HG03066 (cell line): ENCODE results near the gene TAB2.
A peak's percentile ranks its signal among the peaks of the same experiment; 100 is the strongest.

ENCODE experiments used
- ATAC-seq: cut with Tn5 transposase; IDR thresholded peaks from one replicate; pipeline ENCODE4 v1.9.1; 2021; ENCODE audit warnings: low read depth; ENCODE audit not compliant: unreplicated experiment

The TAB2 gene

DNA sequence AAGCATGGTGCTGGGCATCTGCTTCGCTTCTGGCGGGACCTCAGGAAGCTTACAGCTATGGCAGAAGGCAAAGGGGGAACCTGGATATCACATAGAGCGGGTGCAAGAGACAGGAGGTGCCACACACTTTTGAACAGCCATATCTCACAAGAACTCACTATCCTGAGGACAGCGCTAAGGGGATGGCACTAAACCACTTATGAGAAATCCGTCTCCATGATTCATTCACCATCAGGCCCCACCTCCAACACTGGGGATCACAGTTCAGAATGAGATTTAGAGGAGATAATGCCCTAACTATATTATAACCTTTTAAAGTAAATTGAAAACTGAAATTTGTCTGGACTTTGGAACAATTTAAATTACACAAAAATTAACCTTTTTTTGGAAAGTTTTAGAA lies 44.8 kb downstream of the TAB2 start:
- ATAC-seq, result no peak

DNA sequence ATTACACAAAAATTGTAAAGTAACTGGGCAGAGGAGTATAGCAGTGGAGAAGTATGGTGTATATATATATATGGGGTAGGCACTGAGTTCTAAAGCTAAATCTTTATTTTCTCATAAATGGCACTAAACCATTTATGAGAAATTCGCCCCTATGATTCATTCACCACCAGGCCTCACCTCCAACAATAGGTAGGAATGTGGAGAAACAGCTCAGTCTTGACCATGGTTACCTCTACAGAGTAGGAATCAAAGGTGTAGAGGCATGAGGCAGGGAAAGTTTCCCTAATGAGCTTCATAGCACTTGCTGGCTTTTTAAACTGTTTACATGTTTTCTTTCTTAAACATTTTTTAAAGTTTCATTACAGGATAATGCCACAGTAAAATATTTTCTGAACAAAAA lies 45.6 kb downstream of the TAB2 start:
- ATAC-seq, result no peak

DNA sequence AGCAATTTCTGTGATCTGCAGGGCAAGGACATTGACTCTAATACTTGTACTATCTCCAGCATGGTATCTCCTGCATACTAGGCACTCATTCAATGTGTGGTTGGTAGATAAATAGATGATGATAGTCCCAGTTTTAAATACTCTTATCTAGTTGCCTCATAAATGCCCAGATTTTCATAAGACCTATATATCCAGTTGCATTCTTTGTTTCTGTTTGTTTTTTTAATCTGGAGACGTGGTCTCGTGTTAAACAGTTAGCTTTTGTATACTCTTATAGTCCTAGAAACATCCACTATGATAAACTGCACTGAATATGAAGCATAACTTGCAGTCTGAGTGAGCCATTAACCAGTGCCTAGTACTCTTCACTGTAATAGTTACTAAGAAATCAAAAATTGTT lies 47.0 kb downstream of the TAB2 start:
- no peak for ATAC-seq

DNA sequence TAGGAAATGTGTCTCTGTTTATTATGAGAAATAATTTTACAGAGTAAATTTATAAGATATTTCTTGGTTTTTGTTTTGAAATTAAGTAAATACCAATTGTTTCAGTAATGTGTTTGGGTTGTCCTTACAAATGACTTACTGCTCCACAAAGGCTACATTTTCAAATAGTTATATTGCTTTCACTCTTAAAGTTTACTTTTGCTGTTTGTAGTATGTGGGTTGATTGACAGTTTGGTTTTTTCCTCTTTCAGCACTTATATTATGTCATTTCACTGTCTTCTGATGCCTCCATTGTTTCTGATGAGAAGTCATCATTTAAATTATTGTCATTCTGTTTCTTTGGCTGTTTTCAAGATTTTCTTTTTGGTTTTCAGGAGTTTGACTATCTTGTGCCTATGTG lies 47.7 kb downstream of the TAB2 start:
- ATAC-seq, result no peak

DNA sequence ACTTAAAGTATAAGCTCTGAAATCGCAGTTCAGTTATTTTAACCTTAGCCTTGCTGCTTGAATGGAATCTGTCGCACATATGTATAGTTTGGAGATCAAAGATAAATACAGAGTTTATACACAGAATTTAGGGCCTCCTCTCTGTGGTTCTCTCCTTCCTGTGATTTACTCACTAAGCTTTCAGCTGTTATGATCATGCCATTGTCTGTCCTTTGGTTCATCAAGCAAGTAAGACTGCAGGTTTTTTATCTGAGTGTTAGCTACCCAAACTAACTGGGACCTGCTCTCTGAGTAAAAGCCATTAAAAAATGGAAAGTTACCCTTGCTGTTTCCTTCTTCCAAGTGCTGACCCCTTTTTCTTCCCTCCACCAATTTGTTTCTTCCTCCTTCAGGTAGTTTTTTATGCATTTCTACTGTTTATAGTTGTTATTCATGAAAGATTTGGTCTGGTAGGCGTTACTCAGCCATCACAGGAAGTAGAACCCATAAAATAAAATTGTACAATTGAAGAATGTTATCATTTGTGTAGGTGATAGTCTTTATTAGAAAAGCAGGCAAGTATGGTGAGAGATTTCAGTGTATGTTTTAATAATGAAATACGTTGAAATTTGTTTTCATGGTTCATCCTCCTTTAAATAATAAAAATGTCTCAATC lies 48.9 kb downstream of the TAB2 start:
- no peak for ATAC-seq

DNA sequence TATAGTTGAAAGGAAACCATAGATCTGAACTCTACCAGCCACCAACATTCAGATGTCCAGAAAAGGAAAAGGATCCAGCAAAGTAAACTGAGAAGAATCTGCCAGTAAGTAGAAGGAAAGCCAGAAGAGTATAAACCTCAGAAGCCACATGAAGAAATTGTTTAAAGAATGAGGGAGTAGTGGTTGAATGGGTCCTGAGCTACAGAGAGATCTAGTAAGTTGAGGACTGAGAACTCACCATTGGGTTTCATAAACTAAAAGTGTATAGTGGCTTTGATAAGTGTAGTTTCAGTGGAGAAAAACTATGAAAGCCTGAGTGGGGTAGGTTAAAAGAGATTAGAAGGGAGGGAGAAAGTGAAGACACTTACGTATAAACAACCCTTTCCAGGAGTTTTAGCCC lies 50.6 kb downstream of the TAB2 start:
- ATAC-seq, result peak; percentile 55

DNA sequence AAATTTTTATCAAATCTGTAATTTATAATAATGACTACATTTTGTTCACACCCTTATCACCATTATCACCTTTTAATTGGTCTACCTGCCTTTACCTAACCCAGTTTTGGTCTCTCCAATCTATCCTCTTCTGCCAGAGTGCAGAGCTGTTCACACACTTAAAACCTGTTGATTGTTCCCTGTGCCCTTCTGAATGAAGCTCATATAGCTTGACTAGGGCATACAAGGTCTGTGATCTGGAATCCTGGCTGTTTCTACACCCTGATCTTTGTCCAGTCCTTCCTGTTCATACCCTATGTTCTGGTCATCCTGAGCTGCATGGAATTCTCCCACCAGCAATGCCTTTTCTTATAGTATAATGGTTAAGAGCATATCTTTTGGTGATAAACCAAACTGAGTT lies 53.6 kb downstream of the TAB2 start:
- no peak for ATAC-seq

DNA sequence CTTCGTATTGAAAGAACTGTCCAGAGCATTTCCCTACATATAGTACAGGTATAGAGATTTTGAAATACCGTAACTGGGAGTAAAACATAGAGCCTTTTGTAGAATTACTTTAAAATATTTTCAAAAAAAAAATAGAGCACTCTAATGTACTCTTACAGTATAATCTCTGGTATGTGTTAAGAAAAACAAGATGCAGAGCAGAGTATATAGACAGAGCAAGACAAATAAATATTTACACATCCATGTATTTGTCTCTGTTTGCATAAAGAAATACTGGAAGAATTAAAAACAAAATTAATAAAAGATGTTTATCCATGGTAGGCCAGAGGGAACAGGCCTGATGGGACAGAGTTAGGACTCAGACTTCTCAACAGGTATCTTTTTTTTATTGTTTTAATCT lies 54.5 kb downstream of the TAB2 start:
- ATAC-seq, result no peak

DNA sequence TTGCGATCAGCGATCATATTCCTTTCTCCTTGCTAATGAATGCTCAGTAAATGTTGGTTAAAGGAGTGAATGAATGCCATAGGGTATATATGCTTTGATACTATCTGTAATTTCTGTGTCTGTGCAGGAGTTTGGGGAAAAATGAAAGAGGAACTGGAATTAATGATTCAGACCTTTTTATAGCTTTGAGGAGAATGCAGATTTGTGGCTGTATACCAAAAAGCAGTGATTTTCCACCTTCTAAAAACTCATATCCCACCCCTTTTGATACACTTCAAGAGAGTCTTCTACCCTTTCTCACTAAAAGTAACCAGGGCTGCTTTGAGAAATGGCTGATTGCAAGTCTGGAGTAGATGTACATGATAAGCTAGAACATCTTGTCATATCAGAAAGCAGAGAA lies 56.0 kb downstream of the TAB2 start:
- no peak for ATAC-seq

DNA sequence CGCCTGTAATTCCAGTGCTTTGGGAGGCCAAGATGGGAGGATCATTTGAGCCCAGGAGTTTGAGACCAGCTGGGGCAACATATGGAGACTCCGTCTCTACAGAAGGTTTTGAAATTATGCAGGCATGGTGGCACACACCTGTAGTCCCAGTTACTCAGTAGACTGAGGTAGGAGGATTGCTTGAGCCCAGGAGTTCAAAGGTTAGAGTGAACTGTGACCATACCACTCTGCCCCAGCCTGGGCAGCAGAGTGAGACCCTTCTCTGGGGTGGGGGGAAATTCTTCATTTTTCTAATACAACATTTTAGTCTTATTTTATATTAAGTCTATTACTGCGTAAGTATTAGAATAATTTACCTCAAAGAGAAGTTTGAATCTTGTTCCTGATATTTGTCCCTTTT lies 62.5 kb downstream of the TAB2 start:
- no peak for ATAC-seq

DNA sequence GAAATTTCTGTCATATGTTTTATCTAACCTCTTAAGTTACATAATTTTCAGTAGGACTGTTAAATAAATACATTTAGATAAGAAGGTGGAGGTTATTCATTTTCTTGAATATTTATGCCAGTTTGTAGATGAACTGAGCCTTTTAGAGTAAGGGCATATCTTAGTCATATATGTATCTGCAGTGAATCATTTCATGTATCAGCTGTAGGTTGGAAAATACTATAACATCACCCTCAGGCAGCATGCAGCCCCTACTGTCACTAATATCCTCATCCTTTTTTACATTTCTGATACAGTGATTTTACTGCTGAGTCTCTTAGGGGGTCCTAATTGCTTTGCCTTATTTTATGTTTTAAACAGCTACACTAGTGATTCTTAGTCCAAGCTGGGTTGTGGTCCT lies 63.0 kb downstream of the TAB2 start:
- ATAC-seq, result no peak

DNA sequence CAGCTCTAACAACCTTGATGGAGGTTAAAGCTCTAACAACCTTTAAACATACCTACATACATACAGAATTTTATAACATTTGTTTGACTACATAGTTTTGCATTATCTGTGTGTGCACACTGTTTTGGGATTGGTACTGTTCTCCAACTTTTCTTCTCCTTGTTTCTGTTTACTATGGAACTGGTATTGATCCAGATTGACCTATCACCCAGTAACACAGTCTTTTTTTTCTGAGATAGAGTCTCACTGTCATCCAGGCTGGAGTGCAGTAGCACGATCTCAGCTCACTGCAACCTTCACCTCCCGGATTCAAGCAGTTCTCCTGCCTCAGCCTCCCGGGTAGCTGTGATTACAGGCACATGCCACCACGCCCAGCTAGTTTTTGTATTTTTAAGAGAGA lies 65.9 kb downstream of the TAB2 start:
- ATAC-seq, result no peak

DNA sequence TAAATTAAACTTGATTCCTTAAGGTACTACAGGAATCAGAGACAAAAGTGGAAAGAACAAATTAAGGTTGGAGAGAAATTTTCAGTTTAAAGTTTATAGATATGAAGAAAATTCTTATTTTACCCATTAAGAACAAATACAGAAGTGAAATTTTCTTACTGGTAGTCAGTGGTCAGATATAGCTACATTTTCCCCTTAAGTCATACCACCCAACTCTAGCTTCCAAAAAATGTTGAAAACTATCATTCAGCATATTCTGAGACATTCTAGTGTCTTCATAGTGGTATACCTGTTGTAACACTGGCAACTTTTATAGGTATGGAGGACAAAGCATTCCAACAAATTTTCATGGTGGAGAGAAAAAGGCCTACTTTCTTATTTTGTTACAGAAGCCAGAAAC lies 67.0 kb downstream of the TAB2 start:
- no peak for ATAC-seq

DNA sequence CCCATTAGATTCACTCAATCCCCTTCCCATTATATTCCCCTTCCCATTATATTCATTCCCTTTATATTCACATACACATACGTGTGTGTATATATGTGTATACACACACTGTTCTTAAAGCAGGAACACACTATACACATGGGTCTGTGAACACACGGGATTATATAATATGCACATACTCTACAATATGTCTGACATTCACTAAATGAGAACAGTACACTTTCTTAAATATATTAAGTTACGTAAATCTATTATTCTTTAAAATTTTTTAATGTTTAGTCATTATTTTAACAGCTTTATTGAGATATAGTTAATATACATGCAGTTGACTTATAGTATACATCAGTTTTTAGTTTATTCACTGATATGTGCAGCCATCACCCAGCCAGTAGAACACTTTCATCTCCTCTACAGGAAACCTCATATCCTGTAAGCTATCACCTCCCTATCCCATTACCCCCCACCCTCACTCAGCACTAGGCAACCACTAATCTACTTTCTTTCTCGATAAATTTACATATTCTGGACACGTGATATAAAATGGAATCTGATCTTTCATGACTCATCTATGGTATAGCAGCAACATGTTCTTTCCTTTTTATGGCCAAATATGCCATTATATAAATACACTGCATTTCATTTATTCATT lies 68.6 kb downstream of the TAB2 start:
- no peak for ATAC-seq

DNA sequence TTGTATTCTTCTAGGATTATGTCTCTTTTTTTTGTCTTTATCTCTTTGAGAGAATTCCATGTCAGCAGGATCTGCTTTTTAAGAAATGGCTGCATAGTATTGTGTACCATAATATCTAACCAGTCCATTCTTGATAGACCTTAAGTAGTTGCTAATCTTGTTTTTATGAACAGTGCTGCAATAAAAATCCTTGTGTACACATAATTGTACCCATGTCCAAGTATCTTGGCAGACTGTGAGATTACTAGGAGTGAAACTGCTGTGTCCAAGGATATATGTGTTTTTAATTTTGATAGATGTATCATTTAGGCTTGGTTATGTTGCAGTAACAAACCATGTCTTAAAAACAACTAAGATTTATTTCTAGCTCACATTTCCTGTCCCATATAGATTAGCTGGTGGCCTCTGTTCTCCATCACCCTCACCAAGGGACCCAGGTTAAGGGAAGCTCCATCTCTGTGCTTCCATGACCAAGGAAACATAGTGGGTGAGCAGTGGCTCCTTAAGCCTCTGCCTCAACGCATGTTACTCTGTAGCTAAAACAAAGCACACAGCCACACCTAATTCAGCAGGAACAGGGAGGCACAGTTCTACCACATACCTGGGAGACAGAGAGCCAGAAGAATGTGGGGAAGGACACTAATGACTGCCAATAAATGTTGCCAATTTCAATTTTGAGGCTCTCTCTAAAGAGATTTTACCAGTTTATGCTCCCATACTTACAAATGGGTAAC lies 70.4 kb downstream of the TAB2 start:
- ATAC-seq, result no peak

DNA sequence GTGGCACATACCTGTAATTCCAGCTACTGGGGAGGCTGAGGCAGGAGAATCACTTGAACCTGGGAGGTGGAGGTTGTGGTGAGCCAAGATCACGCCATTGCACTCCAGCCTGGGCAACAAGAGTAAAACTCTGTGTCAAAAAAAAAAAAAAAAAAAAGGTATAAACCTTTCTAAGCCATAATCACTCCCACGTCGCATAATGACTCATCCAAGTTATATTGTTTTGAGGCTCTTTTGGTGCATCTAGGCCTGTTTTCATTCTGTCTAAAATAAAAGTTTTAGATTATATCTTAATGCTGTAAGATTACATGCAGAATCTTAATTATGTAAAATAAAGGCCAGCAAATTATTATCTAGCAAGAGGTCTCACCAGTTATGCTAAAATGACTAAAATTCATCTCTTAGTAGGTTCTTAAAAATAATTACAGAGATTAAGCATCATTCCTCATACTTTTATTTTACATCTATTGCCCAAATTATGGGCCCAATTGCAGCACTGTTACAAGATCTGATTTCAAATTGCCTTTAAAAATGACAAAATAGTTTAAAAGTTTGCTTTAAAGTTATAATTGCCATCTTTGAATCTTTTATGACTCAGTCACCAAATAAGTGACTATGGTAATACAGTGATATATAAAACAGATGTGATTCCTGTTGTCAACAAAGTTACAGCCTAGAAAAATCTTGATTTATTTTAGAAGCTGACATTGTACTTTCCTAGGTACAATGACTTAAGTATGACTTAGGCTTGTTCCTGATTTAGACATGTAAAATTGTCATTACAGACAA lies 72.2 kb downstream of the TAB2 start:
- no peak for ATAC-seq

DNA sequence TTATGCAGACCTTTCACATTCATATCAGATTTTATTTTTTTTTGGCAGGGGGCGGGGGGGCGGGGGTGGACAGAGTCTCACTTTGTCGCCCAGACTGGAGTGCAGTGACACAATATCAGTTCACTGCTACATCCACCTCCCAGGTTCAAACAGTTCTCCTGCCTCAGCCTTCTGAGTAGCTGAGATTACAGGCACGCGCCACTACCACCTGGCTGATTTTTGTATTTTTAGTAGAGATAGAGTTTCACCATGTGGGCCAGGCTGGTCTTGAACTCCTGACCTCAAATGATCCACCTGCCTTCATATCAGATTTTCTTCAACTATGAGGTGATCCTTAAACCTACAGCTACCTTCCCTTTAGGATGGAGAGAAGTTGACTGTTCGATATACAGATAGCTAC lies 74.6 kb downstream of the TAB2 start:
- no peak for ATAC-seq

DNA sequence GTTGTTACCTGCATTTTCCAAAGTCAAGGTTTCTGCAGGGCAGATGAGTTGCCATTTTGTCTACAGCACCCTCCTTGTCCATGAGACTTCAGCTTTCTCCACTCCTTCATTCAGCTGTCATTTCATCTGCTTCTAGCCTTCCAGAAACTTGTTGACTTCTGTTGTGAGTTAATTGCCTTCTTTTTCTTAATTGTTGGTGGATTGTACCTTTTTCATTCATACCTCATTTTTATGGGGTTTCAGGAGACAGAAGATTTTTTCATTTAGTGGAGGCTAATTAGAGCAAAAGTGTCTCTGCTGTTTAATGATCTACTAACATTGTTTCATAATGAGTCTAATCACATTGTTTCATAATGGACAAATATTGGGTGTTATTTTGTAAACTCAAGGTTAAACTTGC lies 75.0 kb downstream of the TAB2 start:
- no peak for ATAC-seq

DNA sequence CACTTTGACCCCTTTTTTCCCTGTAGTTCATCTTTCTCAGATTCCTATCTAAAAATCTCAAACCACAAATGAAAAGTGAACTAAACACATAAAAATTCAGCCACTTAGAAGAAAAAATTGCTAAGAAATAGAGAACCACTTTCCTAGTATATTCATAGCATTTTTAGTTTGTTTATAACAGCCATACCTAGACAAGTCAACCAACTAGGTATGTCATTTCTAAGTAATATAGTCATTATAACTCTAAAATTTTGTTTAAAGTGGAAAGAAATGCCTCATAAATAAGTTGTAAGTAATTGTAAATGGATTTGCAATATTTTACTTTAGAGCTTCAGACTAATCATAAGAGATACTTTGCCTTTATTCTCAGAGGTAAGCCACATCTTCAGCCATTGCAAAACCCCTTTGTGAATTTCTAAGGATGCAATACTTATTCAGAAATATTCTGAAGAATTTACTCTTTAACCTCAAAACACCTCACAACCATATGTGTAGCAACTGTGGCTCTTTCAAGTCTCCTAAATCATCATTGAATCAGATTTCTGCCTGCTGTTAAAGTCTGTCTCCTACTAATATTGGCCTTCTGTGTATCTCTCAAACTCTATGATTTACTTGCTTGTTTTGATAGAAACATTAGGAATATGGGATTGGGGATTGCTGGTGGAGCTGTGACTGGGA lies 75.6 kb downstream of the TAB2 start:
- ATAC-seq, result no peak

DNA sequence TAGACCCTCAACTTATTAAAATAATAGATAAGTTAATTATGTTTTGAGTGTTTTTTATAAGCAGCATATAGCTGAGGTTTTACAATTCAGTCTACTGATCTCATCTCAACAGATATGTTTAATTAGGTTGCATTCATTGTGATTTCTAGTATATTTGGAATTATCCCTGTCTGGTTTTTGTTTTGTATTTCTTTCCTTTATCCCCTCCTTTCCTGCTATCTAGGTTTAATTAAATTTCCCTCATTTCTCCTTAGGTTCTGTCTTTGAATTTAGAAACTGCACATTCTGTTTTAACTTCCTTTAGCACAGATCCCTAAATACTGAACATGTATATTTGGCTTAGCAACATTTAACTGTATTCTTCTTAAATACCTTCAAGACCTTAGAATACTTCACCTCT lies 77.7 kb downstream of the TAB2 start:
- ATAC-seq, result no peak

DNA sequence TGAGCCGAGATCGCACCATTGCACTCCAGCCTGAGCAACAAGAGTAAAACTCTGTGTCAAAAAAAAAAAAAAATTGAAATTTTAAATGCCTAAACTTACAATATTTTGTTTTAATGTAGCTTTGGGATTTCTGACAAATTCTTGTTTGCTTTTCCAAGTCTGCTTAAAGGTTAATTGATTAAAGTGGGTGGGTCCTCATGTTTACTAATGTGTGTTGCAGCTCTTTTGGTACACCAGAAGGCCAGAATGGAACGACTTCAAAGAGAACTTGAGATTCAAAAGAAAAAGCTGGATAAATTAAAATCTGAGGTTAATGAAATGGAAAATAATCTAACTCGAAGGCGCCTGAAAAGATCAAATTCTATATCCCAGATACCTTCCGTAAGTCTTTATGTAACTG lies 79.9 kb downstream of the TAB2 start:
- no peak for ATAC-seq
